DOHH2 (cell line): ENCODE results near the gene SPON1.

Source experiments
- CTCF ChIP-seq: fragments of 200-600 bp; sonication (generic); IDR thresholded peaks from one replicate; pipeline ENCODE4 v1.5.1; 2014; ENCODE audit warnings: antibody characterized with exemption, mild to moderate bottlenecking, low read depth, low read length; ENCODE audit not compliant: poor library complexity, severe bottlenecking
- EZH2phosphoT487 ChIP-seq: fragments of 200-600 bp; sonication (generic); IDR thresholded peaks from 2 replicates; pipeline ENCODE4 v1.6.1; 2017; ENCODE audit warnings: borderline replicate concordance, mild to moderate bottlenecking, antibody characterized with exemption, low read length, moderate library complexity, mixed read lengths

GRCh38 chr11:14255238-14255534 is 292.7 kb downstream of the SPON1 start:
- TF ChIP-seq CTCF (no peak), EZH2phosphoT487 (no peak)
